ENCODE measurements around the gene C11orf86.

- TF ChIP-seq, protein P1, sequence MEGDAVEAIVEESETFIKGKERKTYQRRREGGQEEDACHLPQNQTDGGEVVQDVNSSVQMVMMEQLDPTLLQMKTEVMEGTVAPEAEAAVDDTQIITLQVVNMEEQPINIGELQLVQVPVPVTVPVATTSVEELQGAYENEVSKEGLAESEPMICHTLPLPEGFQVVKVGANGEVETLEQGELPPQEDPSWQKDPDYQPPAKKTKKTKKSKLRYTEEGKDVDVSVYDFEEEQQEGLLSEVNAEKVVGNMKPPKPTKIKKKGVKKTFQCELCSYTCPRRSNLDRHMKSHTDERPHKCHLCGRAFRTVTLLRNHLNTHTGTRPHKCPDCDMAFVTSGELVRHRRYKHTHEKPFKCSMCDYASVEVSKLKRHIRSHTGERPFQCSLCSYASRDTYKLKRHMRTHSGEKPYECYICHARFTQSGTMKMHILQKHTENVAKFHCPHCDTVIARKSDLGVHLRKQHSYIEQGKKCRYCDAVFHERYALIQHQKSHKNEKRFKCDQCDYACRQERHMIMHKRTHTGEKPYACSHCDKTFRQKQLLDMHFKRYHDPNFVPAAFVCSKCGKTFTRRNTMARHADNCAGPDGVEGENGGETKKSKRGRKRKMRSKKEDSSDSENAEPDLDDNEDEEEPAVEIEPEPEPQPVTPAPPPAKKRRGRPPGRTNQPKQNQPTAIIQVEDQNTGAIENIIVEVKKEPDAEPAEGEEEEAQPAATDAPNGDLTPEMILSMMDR (IDR thresholded peaks at IDR 0.05; ENCODE audit: low read depth, low read length, poor library complexity, severe bottlenecking), result no peak
- TF ChIP-seq EZH2phosphoT487 (IDR thresholded peaks at IDR 0.05; ENCODE audit: borderline replicate concordance, low read length), result no peak
Measured at GRCh38 chr11:66987158-66987620, 12.1 kb downstream of the C11orf86 start.
